ENCODE data around the gene HIVEP3.

GRCh38 chr1:41810446-41810845 lies 108.3 kb downstream of the HIVEP3 start:
- TF ChIP-seq CTCF (IDR thresholded peaks at IDR 0.05) (no peak), POLR2A (IDR thresholded peaks at IDR 0.05) (no peak)
